Ovary (tissue), 3 donors: ENCODE results near the gene MAML2.

Source experiments
- CTCF ChIP-seq, 3 donors: fragments of 450-650 bp in 2 of 3; fragments of 200-600 bp in 1 of 3; IDR thresholded peaks; one replicate each; pipeline versions ENCODE4 v1.5.1 to v1.8.0; 2016 to 2022; ENCODE audit warnings: antibody characterized with exemption in 3 of 3, mild to moderate bottlenecking in 1 of 3
- EP300 ChIP-seq: sonication (generic); formaldehyde crosslinking; IDR thresholded peaks from one replicate; pipeline ENCODE4 v1.6.1; 2017; ENCODE audit warnings: antibody characterized with exemption
- POLR2A ChIP-seq: fragments of 450-650 bp; IDR thresholded peaks from one replicate; pipeline ENCODE4 v1.6.1; 2017; ENCODE audit warnings: antibody characterized with exemption, mild to moderate bottlenecking, moderate library complexity
- donor health status: DM: no; HTN: no; CAD: no.

GRCh38 chr11:96033095-96033494, 309.9 kb downstream of the MAML2 start:
- TF ChIP-seq CTCF (IDR thresholded peaks at IDR 0.05) (no peak), EP300 (no peak), POLR2A (no peak)
